NB4 (cell line): ENCODE measurements around the gene CACTIN.

Experiments
- TF ChIP-seq, protein P1 (sequence below): IDR thresholded peaks from one replicate; pipeline ENCODE4 v1.5.1; 2012; ENCODE audit warnings: low read depth, low read length
- TF ChIP-seq, protein P2 (sequence below): IDR thresholded peaks from 2 replicates; pipeline ENCODE4 v1.6.1; 2011; ENCODE audit warnings: low read depth, low read length

DNA sequence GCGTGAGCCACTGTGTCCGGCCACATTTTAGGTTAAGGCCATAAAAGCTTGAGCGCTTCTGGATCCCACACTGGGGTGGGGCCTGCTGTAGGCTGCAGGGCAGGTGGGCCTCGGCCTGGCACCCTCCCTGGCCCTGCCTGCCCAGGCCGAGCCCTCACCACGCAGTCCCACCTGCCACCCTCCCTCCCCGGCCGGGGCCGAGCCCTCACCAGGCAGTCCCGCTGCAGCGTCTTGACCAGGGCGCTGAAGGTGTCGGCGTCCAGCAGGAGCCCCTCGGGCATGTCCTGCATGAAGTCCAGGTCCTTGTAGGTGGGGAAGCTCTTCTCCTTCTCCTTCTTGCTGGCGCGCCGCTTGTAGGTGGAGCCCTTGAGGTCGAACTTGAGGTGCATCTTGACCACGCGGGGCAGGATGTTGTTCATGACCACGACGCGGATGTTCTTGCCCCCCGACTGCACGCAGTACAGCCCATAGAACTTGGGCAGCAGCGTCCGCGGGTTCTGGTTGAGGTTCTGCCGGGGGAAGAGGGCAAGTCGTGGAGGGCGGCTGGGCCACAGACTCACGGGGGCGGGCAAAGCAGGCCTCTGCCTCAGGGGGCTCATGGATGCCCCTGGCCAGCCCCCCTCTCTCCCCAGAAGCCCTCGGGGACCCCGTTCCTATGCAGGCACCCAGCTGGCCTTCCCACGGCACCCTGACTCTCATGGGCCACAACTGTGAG lies 26.6 kb upstream of the CACTIN start:
- TF ChIP-seq, protein P1, sequence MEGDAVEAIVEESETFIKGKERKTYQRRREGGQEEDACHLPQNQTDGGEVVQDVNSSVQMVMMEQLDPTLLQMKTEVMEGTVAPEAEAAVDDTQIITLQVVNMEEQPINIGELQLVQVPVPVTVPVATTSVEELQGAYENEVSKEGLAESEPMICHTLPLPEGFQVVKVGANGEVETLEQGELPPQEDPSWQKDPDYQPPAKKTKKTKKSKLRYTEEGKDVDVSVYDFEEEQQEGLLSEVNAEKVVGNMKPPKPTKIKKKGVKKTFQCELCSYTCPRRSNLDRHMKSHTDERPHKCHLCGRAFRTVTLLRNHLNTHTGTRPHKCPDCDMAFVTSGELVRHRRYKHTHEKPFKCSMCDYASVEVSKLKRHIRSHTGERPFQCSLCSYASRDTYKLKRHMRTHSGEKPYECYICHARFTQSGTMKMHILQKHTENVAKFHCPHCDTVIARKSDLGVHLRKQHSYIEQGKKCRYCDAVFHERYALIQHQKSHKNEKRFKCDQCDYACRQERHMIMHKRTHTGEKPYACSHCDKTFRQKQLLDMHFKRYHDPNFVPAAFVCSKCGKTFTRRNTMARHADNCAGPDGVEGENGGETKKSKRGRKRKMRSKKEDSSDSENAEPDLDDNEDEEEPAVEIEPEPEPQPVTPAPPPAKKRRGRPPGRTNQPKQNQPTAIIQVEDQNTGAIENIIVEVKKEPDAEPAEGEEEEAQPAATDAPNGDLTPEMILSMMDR: no peak
- TF ChIP-seq, protein P2, sequence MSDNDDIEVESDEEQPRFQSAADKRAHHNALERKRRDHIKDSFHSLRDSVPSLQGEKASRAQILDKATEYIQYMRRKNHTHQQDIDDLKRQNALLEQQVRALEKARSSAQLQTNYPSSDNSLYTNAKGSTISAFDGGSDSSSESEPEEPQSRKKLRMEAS: no peak
